ENCODE data around the gene TCF25.
A peak's percentile ranks its signal among the peaks of the same experiment; 100 is the strongest.
"Not testable (repeated sequence)": the region's sequence is repeated elsewhere in the genome, so short reads cannot be mapped to it uniquely, and the experiment has no call there.

Gene TCF25

GRCh38 chr16:89904606-89905510 is 31.5 kb downstream of the TCF25 start:
- DNase-seq (ENCODE audit: low spot score): no peak

DNA sequence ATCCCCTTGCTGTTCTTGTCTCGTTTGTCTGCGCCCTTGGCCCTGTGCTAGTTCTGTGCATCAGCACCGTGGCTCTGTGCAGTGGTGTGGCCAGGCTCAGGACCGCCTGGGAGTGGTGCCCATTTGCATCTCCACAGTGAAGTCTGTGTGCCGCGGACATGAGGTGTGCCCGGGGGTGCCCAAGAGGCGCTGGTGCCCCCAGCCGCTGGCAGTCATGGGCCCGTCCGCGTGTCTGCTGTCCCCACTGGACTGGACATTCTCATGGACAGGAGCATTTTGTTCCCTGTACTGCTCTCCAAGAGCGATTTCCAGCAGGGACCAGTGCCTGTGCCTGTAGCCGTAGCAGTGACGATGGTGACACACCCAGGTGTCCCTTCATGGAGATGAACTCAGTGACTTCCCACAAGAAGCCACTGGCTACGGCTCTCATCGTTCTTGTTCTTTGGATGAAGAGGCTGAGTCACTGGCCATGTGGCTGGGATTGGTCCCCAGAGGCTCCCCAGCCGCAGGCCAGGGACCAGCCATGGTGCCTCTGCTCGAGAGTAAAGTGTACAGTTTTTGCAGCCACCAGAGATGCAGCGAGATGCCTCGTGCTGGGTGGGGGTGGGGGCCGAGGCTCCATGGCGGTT is 32.2 kb downstream of the TCF25 start:
- DNase-seq (ENCODE audit: low spot score): peak; percentile 71

GRCh38 chr16:89906140-89907025 is 33.0 kb downstream of the TCF25 start:
- DNase-seq (ENCODE audit: low spot score): peak; percentile 61

DNA sequence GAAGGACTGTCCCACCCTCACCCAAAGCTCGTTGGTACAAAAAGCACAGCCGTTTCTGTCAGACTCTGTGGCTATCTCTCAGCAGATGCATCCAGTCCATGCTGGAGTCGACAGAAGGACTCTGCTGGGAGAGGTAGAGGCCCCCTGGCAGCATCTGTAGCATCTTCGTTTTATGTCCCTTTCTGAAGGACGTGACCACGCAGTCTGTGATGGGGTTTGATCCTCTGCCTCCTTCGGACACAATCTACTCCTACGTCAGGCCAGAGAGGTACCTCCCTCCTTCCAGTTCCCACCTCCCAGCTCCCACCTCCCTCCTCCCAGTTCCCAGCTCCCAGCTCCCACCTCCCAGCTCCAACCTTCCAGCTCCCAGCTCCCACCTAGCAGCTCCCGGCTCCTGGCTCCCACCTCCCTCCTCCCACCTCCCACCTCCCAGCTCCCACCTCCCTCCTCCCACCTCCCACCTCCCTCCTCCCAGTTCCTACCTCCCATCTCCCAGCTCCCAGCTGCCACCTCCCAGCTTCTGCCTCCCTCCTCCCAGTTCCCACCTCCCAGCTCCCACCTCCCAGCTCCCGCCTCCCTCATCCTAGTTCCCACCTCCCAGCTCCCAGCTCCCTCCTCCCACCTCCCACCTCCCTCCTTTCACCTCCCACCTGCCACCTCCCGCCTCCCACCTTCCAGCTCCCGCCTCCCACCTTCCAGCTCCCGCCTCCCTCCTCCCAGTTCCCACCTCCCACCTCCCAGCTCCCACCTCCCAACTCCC is 33.8 kb downstream of the TCF25 start:
- DNase-seq (ENCODE audit: low spot score): no peak

DNA sequence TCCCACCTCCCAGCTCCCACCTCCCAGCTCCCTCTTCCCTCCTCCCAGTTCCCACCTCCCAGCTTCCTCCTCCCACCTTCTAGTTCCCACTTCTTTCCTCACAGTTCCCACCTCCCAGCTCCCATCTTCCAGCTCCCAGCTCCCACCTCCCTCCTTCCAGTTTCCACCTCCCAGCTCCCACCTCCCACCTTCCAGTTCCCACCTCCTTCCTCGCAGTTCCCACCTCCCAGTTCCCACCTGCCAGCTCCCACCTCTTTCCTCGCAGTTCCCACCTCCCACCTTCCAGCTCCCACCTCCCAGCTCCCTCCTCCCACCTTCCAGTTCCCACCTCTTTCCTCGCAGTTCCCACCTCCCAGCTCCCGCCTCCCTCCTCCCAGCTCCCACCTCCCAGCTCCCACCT is 34.8 kb downstream of the TCF25 start:
- DNase-seq (ENCODE audit: low spot score): no peak

DNA sequence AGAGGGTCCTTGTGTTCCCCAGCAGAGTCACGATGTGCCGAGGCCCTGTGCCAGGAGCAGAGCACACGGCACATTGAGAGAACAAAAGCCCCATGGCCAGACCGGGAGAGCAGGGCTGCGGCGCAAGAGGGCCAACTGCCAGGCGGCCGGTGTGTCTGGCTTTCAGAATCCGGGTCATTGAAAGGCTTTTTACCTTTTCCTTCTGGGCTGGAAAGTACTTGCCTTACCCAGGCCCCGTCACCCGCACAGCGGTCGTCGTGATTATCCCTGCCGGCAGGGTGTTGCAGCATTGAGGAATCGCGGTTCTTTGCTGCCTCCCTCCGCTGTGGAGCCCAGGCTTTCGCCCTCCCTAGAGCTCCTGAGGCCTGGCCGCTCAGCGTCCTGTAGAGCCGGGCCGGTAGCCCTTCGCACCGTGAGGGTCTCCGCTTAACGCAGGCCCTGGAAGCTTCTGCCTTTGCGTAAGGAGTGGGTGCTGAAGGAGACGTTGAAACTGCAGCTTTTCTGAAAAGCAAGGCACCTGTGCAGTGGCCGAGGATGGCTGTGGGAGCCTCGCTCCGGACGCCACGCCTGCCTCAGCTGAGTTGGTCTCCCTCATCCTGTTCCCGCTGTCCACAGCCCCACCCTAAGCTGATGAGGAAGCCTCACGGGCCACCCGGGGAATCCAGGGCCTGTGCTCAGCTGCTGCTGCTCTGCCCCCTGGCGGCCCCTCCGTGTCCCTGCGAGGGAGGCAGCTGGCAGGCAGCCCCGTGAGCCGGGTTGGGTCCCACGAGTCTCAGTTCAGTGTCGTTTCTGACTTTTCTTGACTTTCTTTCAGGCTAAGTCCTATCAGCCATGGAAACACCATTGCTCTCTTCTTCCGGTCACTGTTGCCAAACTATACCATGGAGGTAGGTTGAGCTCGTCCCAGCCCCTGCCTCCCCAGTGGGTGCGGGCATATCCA is 36.7 kb downstream of the TCF25 start:
- DNase-seq (ENCODE audit: low spot score): peak; percentile 85

DNA sequence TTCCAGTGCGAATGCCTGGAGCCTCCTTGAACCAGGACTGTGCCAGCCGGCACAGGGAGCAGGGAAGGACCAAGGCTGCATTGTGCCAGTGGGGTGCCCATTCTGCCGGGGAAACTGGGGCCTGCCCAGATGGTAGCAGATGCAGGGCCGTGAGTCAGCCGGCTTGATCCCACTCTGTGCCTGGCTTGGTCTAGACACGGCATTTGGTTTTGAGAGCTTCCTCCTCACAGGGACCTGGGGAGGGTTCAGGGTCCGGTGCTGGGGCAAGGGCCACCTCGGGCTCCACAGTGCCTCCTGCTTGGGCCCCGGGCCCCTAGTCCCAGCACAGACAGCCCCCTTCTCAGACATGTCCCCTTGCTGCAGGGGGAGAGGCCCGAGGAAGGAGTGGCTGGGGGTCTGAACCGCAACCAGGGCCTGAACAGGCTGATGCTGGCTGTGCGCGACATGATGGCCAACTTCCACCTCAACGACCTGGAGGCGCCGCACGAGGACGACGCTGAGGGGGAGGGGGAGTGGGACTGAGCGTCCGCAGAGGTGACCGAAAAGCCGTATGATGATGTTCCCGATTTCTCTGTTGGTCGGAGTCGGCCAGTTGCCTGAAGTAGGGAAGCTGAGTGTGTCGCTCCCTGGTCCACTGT is 37.4 kb downstream of the TCF25 start:
- DNase-seq (ENCODE audit: low spot score): no peak

DNA sequence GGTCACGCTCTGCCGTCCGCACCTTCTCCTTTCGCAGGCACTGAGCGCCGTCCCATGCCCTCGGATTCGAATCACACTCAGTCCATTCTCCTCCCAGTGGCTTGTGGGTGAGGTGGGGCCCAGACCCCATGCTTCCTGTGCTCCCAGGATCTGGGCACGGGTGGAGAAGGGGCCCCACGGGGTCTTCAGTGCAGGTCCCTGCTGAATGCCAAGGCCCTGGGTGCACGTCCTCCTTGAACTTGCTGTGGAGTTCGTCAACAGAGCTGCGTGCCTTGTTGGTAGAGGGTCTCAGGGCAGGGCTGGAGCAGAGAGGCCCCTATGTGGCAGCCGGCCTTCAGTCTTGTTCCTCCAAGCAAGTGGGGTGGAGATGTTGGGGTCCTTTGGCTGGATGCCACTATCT is 38.0 kb downstream of the TCF25 start:
- DNase-seq (ENCODE audit: low spot score): no peak

GRCh38 chr16:89912143-89912542 is 38.8 kb downstream of the TCF25 start:
- DNase-seq (ENCODE audit: low spot score): no peak

DNA sequence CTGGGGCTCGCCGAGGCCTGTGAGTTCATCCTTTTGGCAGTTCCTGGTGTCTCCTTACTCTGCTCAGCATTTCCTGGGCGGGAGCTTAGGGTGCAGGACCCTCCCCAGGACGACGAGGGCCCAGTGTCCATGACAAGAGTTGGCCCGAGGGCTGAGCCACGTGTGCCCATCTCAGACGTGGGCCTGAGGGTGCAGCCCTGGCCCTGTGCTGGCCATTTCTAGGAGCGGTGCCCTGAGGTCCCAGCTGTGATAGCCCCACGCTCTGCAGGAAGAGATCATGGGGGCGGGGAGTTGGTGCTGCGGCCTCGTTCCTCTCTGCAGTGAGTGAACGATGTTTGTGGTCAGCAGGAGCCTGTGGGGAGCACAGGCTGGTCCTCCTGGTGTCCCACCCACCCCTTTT is 39.2 kb downstream of the TCF25 start:
- no peak for DNase-seq (ENCODE audit: low spot score)

- no peak for DNase-seq (ENCODE audit: low spot score)
Observed at GRCh38 chr16:89913408-89914387, 40.3 kb downstream of the TCF25 start.

GRCh38 chr16:89914642-89915285 is 41.4 kb downstream of the TCF25 start:
- DNase-seq (ENCODE audit: low spot score): not testable (repeated sequence)

- DNase-seq (ENCODE audit: low spot score): no peak
Observed at GRCh38 chr16:89915303-89916232, 42.2 kb downstream of the TCF25 start.

GRCh38 chr16:89917773-89918452 is 44.5 kb downstream of the TCF25 start:
- peak; percentile 94 for DNase-seq (ENCODE audit: low spot score)

- peak; percentile 84 for DNase-seq (ENCODE audit: low spot score)
Observed at GRCh38 chr16:89918453-89919347, 45.3 kb downstream of the TCF25 start, which contains the start of gene MC1R. Gene MC1R (plus strand): TSS chr16:89918862. CDS start chr16:89919259, 397 bp downstream.

Data from SK-N-DZ (cell line).